GM23248 (cell line): Measurements from ENCODE around the gene RBFOX2. TPM values are rescaled to one million over a fixed set of nuclear protein-coding genes. Genes with fewer than 3 reads are reported as not detected.

Source experiments
- DNase-seq: peaks from one replicate; pipeline ENCODE4 v3.0.0-alpha.2; 2015
- H2AFZ ChIP-seq: fragments of 200-600 bp; sonication (generic); 2 replicates; pipeline ENCODE4 v1.6.1; 2016; ENCODE audit warnings: antibody characterized with exemption
- H3F3A ChIP-seq: fragments of 200-600 bp; sonication (generic); 2 replicates; pipeline ENCODE4 v1.6.1; 2016; ENCODE audit warnings: mild to moderate bottlenecking, antibody characterized with exemption, mixed run types; ENCODE audit not compliant: insufficient read depth
- H3K27ac ChIP-seq: fragments of 200-600 bp; sonication (generic); 2 replicates; pipeline ENCODE4 v1.5.1; 2016; ENCODE audit warnings: mild to moderate bottlenecking
- H3K27me3 ChIP-seq: fragments of 200-600 bp; sonication (generic); replicated peaks from 2 replicates; pipeline ENCODE4 v1.6.1; 2016; ENCODE audit warnings: mild to moderate bottlenecking; ENCODE audit not compliant: insufficient read depth
- H3K36me3 ChIP-seq: fragments of 200-600 bp; sonication (generic); 2 replicates; pipeline ENCODE4 v1.6.1; 2016; ENCODE audit warnings: low read depth, mild to moderate bottlenecking
- H3K4me1 ChIP-seq: fragments of 200-600 bp; sonication (generic); 2 replicates; pipeline ENCODE4 v1.6.1; 2016; ENCODE audit warnings: mild to moderate bottlenecking; ENCODE audit not compliant: insufficient read depth
- H3K4me2 ChIP-seq: fragments of 200-600 bp; sonication (generic); one replicate; pipeline ENCODE4 v1.6.1; 2016; ENCODE audit warnings: mild to moderate bottlenecking; ENCODE audit not compliant: unreplicated experiment
- H3K4me3 ChIP-seq: fragments of 200-600 bp; sonication (generic); 2 replicates; pipeline ENCODE4 v1.5.1; 2016; ENCODE audit warnings: mild to moderate bottlenecking
- H3K79me2 ChIP-seq: fragments of 200-600 bp; sonication (generic); 2 replicates; pipeline ENCODE4 v1.6.1; 2016; ENCODE audit warnings: mild to moderate bottlenecking; ENCODE audit not compliant: insufficient read depth
- H3K9ac ChIP-seq: fragments of 200-600 bp; sonication (generic); 2 replicates; pipeline ENCODE4 v1.6.1; 2016; ENCODE audit warnings: mild to moderate bottlenecking
- H3K9me2 ChIP-seq: fragments of 200-600 bp; sonication (generic); 2 replicates; pipeline ENCODE4 v1.6.1; 2016; ENCODE audit warnings: mixed run types, mild to moderate bottlenecking, moderate library complexity; ENCODE audit not compliant: insufficient read depth
- H3K9me3 ChIP-seq: fragments of 200-600 bp; sonication (generic); one replicate; pipeline ENCODE4 v1.6.1; 2017; ENCODE audit warnings: low read depth
- H4K20me1 ChIP-seq: fragments of 200-600 bp; sonication (generic); 2 replicates; pipeline ENCODE4 v1.6.0; 2016; ENCODE audit not compliant: insufficient read depth
- EZH2 ChIP-seq: fragments of 200-600 bp; sonication (generic); IDR thresholded peaks from 2 replicates; pipeline ENCODE4 v1.6.1; 2018; ENCODE audit warnings: antibody characterized with exemption, mild to moderate bottlenecking; ENCODE audit not compliant: insufficient read depth, poor library complexity, severe bottlenecking
- EZH2phosphoT487 ChIP-seq: fragments of 200-600 bp; sonication (generic); IDR thresholded peaks from 2 replicates; pipeline ENCODE4 v1.6.1; 2018; ENCODE audit warnings: antibody characterized with exemption, moderate library complexity, mild to moderate bottlenecking, low read depth; ENCODE audit not compliant: insufficient read depth
- WGBS, 2 experiments: methylation state at CpG; one replicate each; pipeline ENCODE4 v1.1.6; 2015 to 2017; ENCODE audit warnings: low lambda C conversion rate in 2 of 2, low coverage in 1 of 2; ENCODE audit errors: missing lambda C conversion rate in 2 of 2; 5-methylcytosine and 5-hydroxymethylcytosine counted together
- in situ Hi-C: fragments of 300-500 bp; cut with MboI; formaldehyde crosslinking; loops from 2 replicates; pipeline ENCODE4 v1.15.0; 2020
- polyA plus RNA-seq: library from polyadenylated mRNA; unstranded; fragments of >200 nt; fragmentation: Nextera tagmentation; extraction: Ambion mirVana; gene quantifications from 2 replicates; pipeline ENCODE4 v1.2.1, GENCODE V29; 2016
- total RNA-seq: library from RNA; depleted of rRNA; stranded (reverse); fragments of >200 nt; shearing (Covaris generic); gene quantifications from 2 replicates; pipeline ENCODE4 v1.2.3, GENCODE V29; 2014

The RBFOX2 gene
- total and polyA plus RNA-seq, 2 experiments from 2014 or later: 127 to 136 TPM

GRCh38 chr22:35886309-35886708 lies 142.3 kb downstream of the RBFOX2 start:
- 92 to 93% methylated on average over 4 of the region's 4 CpGs for WGBS, 2 experiments
- Histone ChIP-seq H3K79me2 (peaks cover 56% of the 10 kb centered on the region), H3K4me3 (no peak overlapping the region), H3K9me3 (no peaks in the 10 kb centered on the region), H3K27ac (no peak overlapping the region), H2AFZ (no peak overlapping the region), H3K9me2 (no peaks in the 10 kb centered on the region), H3K36me3 (no peaks in the 10 kb centered on the region), H3K9ac (no peak overlapping the region), H3K4me1 (peaks cover 20% of the 10 kb centered on the region), H3K4me2 (no peak overlapping the region), H3F3A (peaks cover 26% of the 10 kb centered on the region), H4K20me1 (peaks cover 11% of the 10 kb centered on the region), H3K27me3 (no peaks in the 10 kb centered on the region)
- peak; percentile 35 for DNase-seq
- TF ChIP-seq EZH2phosphoT487 (no peak), EZH2 (no peak)
- in situ Hi-C loops: no loop called here

GRCh38 chr22:35884529-35884928 lies 144.1 kb downstream of the RBFOX2 start:
- peaks cover 17% of the 10 kb centered on the region for H3K4me1 ChIP-seq
- H3K4me3 ChIP-seq: no peak overlapping the region
- no peak for DNase-seq
- TF ChIP-seq EZH2phosphoT487 (no peak), EZH2 (no peak)
- H4K20me1 ChIP-seq: peaks cover 11% of the 10 kb centered on the region
- in situ Hi-C loops: no loop called here
- 0 out of 2 replicates have a peak, but pooled peaks cover 17% of the 10 kb centered on the region for H3F3A ChIP-seq
- no peaks in the 10 kb centered on the region for H3K27me3 ChIP-seq
- no peak overlapping the region for H2AFZ ChIP-seq
- no peaks in the 10 kb centered on the region for H3K36me3 ChIP-seq
- no peaks in the 10 kb centered on the region for H3K9me3 ChIP-seq
- H3K4me2 ChIP-seq: no peak overlapping the region
- H3K27ac ChIP-seq: no peak overlapping the region
- WGBS, 2 experiments: 70 to 82% methylated on average over 2 of the region's 2 CpGs
- peaks cover 38% of the 10 kb centered on the region for H3K79me2 ChIP-seq
- no peaks in the 10 kb centered on the region for H3K9me2 ChIP-seq
- no peak overlapping the region for H3K9ac ChIP-seq

- in situ Hi-C loops: no loop called here
- Histone ChIP-seq H3K36me3 (no peaks in the 10 kb centered on the region), H3K79me2 (peaks cover 24% of the 10 kb centered on the region), H3K9me3 (no peaks in the 10 kb centered on the region), H3K9ac (no peak overlapping the region), H3F3A (0 out of 2 replicates have a peak, but pooled peaks cover 17% of the 10 kb centered on the region), H4K20me1 (peaks cover 11% of the 10 kb centered on the region), H3K27ac (no peak overlapping the region), H3K27me3 (no peaks in the 10 kb centered on the region), H3K4me3 (no peak overlapping the region), H3K9me2 (no peaks in the 10 kb centered on the region), H3K4me2 (peak overlapping the region; percentile 30), H3K4me1 (peaks cover 17% of the 10 kb centered on the region), H2AFZ (no peak overlapping the region)
- WGBS, 2 experiments: 51 to 57% methylated on average over 5 of the region's 5 CpGs
- DNase-seq: peak; percentile 71
- no peak for TF ChIP-seq EZH2phosphoT487
- no peak for TF ChIP-seq EZH2
Observed at GRCh38 chr22:35883031-35883620, 145.5 kb downstream of the RBFOX2 start.

GRCh38 chr22:35882211-35883030 lies 146.2 kb downstream of the RBFOX2 start:
- H3K9me2 ChIP-seq: no peaks in the 10 kb centered on the region
- no peaks in the 10 kb centered on the region for H3K36me3 ChIP-seq
- no peaks in the 10 kb centered on the region for H3K27me3 ChIP-seq
- H3K9me3 ChIP-seq: no peaks in the 10 kb centered on the region
- 0 out of 2 replicates have a peak, but pooled peaks cover 17% of the 10 kb centered on the region for H3F3A ChIP-seq
- no peak overlapping the region for H2AFZ ChIP-seq
- H3K4me2 ChIP-seq: peak overlapping the region; percentile 30
- no peak overlapping the region for H3K9ac ChIP-seq
- no peak for TF ChIP-seq EZH2phosphoT487
- no peak for TF ChIP-seq EZH2
- H3K27ac ChIP-seq: no peak overlapping the region
- 47 to 49% methylated on average over 5 of the region's 5 CpGs for WGBS, 2 experiments
- in situ Hi-C loops: no loop called here
- peaks cover 17% of the 10 kb centered on the region for H3K4me1 ChIP-seq
- H3K79me2 ChIP-seq: peaks cover 17% of the 10 kb centered on the region
- H4K20me1 ChIP-seq: peaks cover 11% of the 10 kb centered on the region
- no peak overlapping the region for H3K4me3 ChIP-seq
- peak; percentile 42 for DNase-seq
